Natural killer cell treated with Interleukin-12 subunit alpha and Interleukin-12 subunit beta and Interleukin-15 and Interleukin-18, amount 100 ng/mL, for 72 hours (primary cell): ENCODE results near the gene GLB1L2. TPM values are rescaled to one million over a fixed set of nuclear protein-coding genes. Genes with fewer than 3 reads are reported as not detected.
"Not testable (repeated sequence)": the region's sequence is repeated elsewhere in the genome, so short reads cannot be mapped to it uniquely, and the experiment has no call there.

Experiments
- ATAC-seq, 2 donors: fragments of 150-1000 bp; cut with Tn5 transposase in 1 of 2; sonication (Bioruptor Pico), chemical (Tn5 transposase) in 1 of 2; 2 replicates each; pipeline ENCODE4 v1.10.0; 2021
- DNase-seq: peaks from one replicate; pipeline ENCODE4 v3.0.0; 2022; ENCODE audit warnings: low spot score
- H3K27ac Mint-ChIP-seq, 2 donors: 1 replicate in 1 of 2; 2 replicates in 1 of 2; pipeline ENCODE4 v1.8.0; 2022; ENCODE audit warnings: mixed read lengths in 2 of 2, mild to moderate bottlenecking in 1 of 2, moderate library complexity in 1 of 2
- H3K27me3 Mint-ChIP-seq, 2 donors: 1 replicate in 1 of 2; 2 replicates in 1 of 2; pipeline ENCODE4 v1.8.0; 2022; ENCODE audit warnings: mixed read lengths in 2 of 2
- H3K36me3 Mint-ChIP-seq: one replicate; pipeline ENCODE4 v1.8.0; 2022; ENCODE audit warnings: mixed read lengths
- H3K4me1 Mint-ChIP-seq, 2 donors: 1 replicate in 1 of 2; 2 replicates in 1 of 2; pipeline ENCODE4 v1.8.0; 2022; ENCODE audit warnings: low read depth in 2 of 2, mixed read lengths in 2 of 2, mild to moderate bottlenecking in 1 of 2
- H3K4me3 Mint-ChIP-seq: one replicate; pipeline ENCODE4 v1.8.0; 2022; ENCODE audit warnings: mixed read lengths
- H3K9me3 Mint-ChIP-seq: 2 replicates; pipeline ENCODE4 v1.8.0; 2022; ENCODE audit warnings: mixed read lengths
- total RNA-seq, 2 donors: library from RNA; stranded (reverse); gene quantifications; one replicate each; pipeline ENCODE4 v1.2.3, GENCODE V29; 2022

The GLB1L2 gene
- total RNA-seq, 2 donors from 2014 or later, result 1.7 to 15.0 TPM

- no peak for ATAC-seq
- Mint-ChIP-seq H3K4me3 (peak overlapping the region; percentile 77), H3K36me3 (no peaks in the 10 kb centered on the region), H3K27me3 (peaks cover 16 to 25% of the 10 kb centered on the region in 2 donors), H3K4me1 (peaks cover 7 to 21% of the 10 kb centered on the region in 2 donors), H3K27ac (no peak overlapping the region), H3K9me3 (no peaks in the 10 kb centered on the region)
- no peak for DNase-seq
These were observed 1.5 kb downstream of the GLB1L2 start for GRCh38 chr11:134333312-134333711.

- Mint-ChIP-seq H3K4me3 (peak overlapping the region; percentile 77), H3K27me3 (peaks cover 16 to 25% of the 10 kb centered on the region in 2 donors), H3K4me1 (peaks cover 7 to 21% of the 10 kb centered on the region in 2 donors), H3K36me3 (no peaks in the 10 kb centered on the region), H3K27ac (no peak overlapping the region), H3K9me3 (no peaks in the 10 kb centered on the region)
- DNase-seq (no peak), ATAC-seq (no peak)
These were observed 2.2 kb downstream of the GLB1L2 start for GRCh38 chr11:134333946-134334345.

GRCh38 chr11:134334796-134335571 is 3.2 kb downstream of the GLB1L2 start:
- DNase-seq (no peak), ATAC-seq (no peak)
- H3K4me3 Mint-ChIP-seq, result no peak overlapping the region
- H3K27ac Mint-ChIP-seq, result no peak overlapping the region
- H3K4me1 Mint-ChIP-seq, result peaks cover 7 to 21% of the 10 kb centered on the region in 2 donors
- H3K36me3 Mint-ChIP-seq, result no peaks in the 10 kb centered on the region
- H3K27me3 Mint-ChIP-seq, result peaks cover 16 to 25% of the 10 kb centered on the region in 2 donors
- H3K9me3 Mint-ChIP-seq, result no peaks in the 10 kb centered on the region

- H3K9me3 Mint-ChIP-seq, result no peaks in the 10 kb centered on the region
- no peak overlapping the region for H3K4me3 Mint-ChIP-seq
- peaks cover 7 to 20% of the 10 kb centered on the region in 2 donors for H3K27me3 Mint-ChIP-seq
- ATAC-seq, result no peak
- no peak for DNase-seq
- H3K36me3 Mint-ChIP-seq, result no peaks in the 10 kb centered on the region
- no peak overlapping the region for H3K27ac Mint-ChIP-seq
- peaks cover 2 to 12% of the 10 kb centered on the region in 2 donors for H3K4me1 Mint-ChIP-seq
These were observed 5.3 kb downstream of the GLB1L2 start for GRCh38 chr11:134337051-134337450.

GRCh38 chr11:134338068-134338467 is 6.3 kb downstream of the GLB1L2 start:
- peaks cover 2 to 14% of the 10 kb centered on the region in 2 donors for H3K27me3 Mint-ChIP-seq
- ATAC-seq, result no peak
- H3K9me3 Mint-ChIP-seq, result no peaks in the 10 kb centered on the region
- no peak overlapping the region for H3K4me3 Mint-ChIP-seq
- H3K27ac Mint-ChIP-seq, result no peak overlapping the region
- peaks cover 0 to 4% of the 10 kb centered on the region in 2 donors for H3K4me1 Mint-ChIP-seq
- no peak for DNase-seq
- no peaks in the 10 kb centered on the region for H3K36me3 Mint-ChIP-seq

GRCh38 chr11:134338654-134339053 is 6.9 kb downstream of the GLB1L2 start:
- no peak overlapping the region for H3K4me3 Mint-ChIP-seq
- no peak for DNase-seq
- ATAC-seq, result no peak
- peaks cover 0 to 9% of the 10 kb centered on the region in 2 donors for H3K27me3 Mint-ChIP-seq
- H3K27ac Mint-ChIP-seq, result no peak overlapping the region
- no peaks in the 10 kb centered on the region for H3K9me3 Mint-ChIP-seq
- no peaks in the 10 kb centered on the region for H3K4me1 Mint-ChIP-seq
- H3K36me3 Mint-ChIP-seq, result no peaks in the 10 kb centered on the region

- Mint-ChIP-seq H3K27me3 (peaks cover 0 to 6% of the 10 kb centered on the region in 2 donors), H3K27ac (no peak overlapping the region), H3K4me3 (no peak overlapping the region), H3K36me3 (no peaks in the 10 kb centered on the region), H3K4me1 (no peaks in the 10 kb centered on the region), H3K9me3 (no peaks in the 10 kb centered on the region)
- no peak for DNase-seq
- no peak for ATAC-seq
These were observed 8.0 kb downstream of the GLB1L2 start for GRCh38 chr11:134339756-134340155.

- H3K4me1 Mint-ChIP-seq, result no peaks in the 10 kb centered on the region
- no peak overlapping the region for H3K27ac Mint-ChIP-seq
- DNase-seq (no peak), ATAC-seq (no peak)
- H3K4me3 Mint-ChIP-seq, result no peak overlapping the region
- no peaks in the 10 kb centered on the region for H3K9me3 Mint-ChIP-seq
- no peaks in the 10 kb centered on the region for H3K36me3 Mint-ChIP-seq
- H3K27me3 Mint-ChIP-seq, result no peaks in the 10 kb centered on the region
These were observed 8.7 kb downstream of the GLB1L2 start for GRCh38 chr11:134340354-134340964.

- H3K27me3 Mint-ChIP-seq, result no peaks in the 10 kb centered on the region
- no peaks in the 10 kb centered on the region for H3K9me3 Mint-ChIP-seq
- H3K27ac Mint-ChIP-seq, result no peak overlapping the region
- DNase-seq, result no peak
- H3K4me1 Mint-ChIP-seq, result peaks cover under 1 to 8% of the 10 kb centered on the region in 2 donors
- H3K4me3 Mint-ChIP-seq, result no peak overlapping the region
- H3K36me3 Mint-ChIP-seq, result no peaks in the 10 kb centered on the region
- ATAC-seq, result no peak
These were observed 10.2 kb downstream of the GLB1L2 start for GRCh38 chr11:134341805-134342571.

GRCh38 chr11:134342572-134343340 is 11.0 kb downstream of the GLB1L2 start:
- Mint-ChIP-seq H3K27me3 (no peaks in the 10 kb centered on the region), H3K9me3 (no peaks in the 10 kb centered on the region), H3K36me3 (no peaks in the 10 kb centered on the region), H3K27ac (no peak overlapping the region), H3K4me3 (no peak overlapping the region), H3K4me1 (peaks cover 6 to 14% of the 10 kb centered on the region in 2 donors)
- ATAC-seq, result no peak
- DNase-seq, result no peak

- Mint-ChIP-seq H3K27me3 (no peaks in the 10 kb centered on the region), H3K9me3 (no peaks in the 10 kb centered on the region), H3K4me1 (peaks cover 8 to 14% of the 10 kb centered on the region in 2 donors), H3K4me3 (no peak overlapping the region), H3K36me3 (no peaks in the 10 kb centered on the region), H3K27ac (no peak overlapping the region)
- ATAC-seq, result no peak
- DNase-seq, result no peak
These were observed 11.9 kb downstream of the GLB1L2 start for GRCh38 chr11:134343646-134344045.

GRCh38 chr11:134344497-134345236 is 12.9 kb downstream of the GLB1L2 start:
- not testable (repeated sequence) for DNase-seq, H3K27ac Mint-ChIP-seq, H3K9me3 Mint-ChIP-seq, H3K27me3 Mint-ChIP-seq, H3K4me3 Mint-ChIP-seq, H3K36me3 Mint-ChIP-seq
- ATAC-seq, result peak; percentile 34 to 35
- H3K4me1 Mint-ChIP-seq, result peaks cover 18 to 22% of the 10 kb centered on the region in 2 donors

- H3K27ac Mint-ChIP-seq, result no peak overlapping the region
- no peaks in the 10 kb centered on the region for H3K9me3 Mint-ChIP-seq
These were observed 13.4 kb downstream of the GLB1L2 start for GRCh38 chr11:134345237-134345550.

More at GRCh38 chr11:134345237-134345550, 13.4 kb downstream of the GLB1L2 start:
- H3K27me3 Mint-ChIP-seq, result no peaks in the 10 kb centered on the region
- ATAC-seq (no peak), DNase-seq (no peak)
- no peak overlapping the region for H3K4me3 Mint-ChIP-seq
- no peaks in the 10 kb centered on the region for H3K36me3 Mint-ChIP-seq
- peaks cover 22 to 28% of the 10 kb centered on the region in 2 donors for H3K4me1 Mint-ChIP-seq
